ENCODE results near the gene RANBP10.

GRCh38 chr16:67770346-67770991 is 35.9 kb downstream of the RANBP10 start:
- TF ChIP-seq TOX (CRISPR knock-in tag; IDR thresholded peaks at IDR 0.05; ENCODE audit: borderline replicate concordance) (no peak), PATZ1 (CRISPR knock-in tag; IDR thresholded peaks at IDR 0.05; ENCODE audit: borderline replicate concordance) (no peak), TSHZ2 (CRISPR knock-in tag; IDR thresholded peaks at IDR 0.05) (no peak), POU6F1 (CRISPR knock-in tag; IDR thresholded peaks at IDR 0.05; ENCODE audit: borderline replicate concordance, low read depth) (no peak), ZC3H10 (CRISPR knock-in tag; IDR thresholded peaks at IDR 0.05) (no peak), RARB (CRISPR knock-in tag; IDR thresholded peaks at IDR 0.05) (no peak), BACH2 (CRISPR knock-in tag; IDR thresholded peaks at IDR 0.05; ENCODE audit: borderline replicate concordance) (no peak), CREB5 (CRISPR knock-in tag; IDR thresholded peaks at IDR 0.05; ENCODE audit: low read depth) (no peak), ZFP3 (CRISPR knock-in tag; IDR thresholded peaks at IDR 0.05) (no peak), ESRRG (CRISPR knock-in tag; IDR thresholded peaks at IDR 0.05) (no peak), PPARA (CRISPR knock-in tag; IDR thresholded peaks at IDR 0.05; ENCODE audit: borderline replicate concordance) (no peak), ZFP30 (CRISPR knock-in tag; IDR thresholded peaks at IDR 0.05) (no peak), CSRNP3 (CRISPR knock-in tag; IDR thresholded peaks at IDR 0.05) (no peak), OSR1 (CRISPR knock-in tag; IDR thresholded peaks at IDR 0.05) (no peak)

All from SK-N-SH treated with all-trans-retinoic acid at 6 μM for 48 hours (cell line).